Measurements from ENCODE around the gene DNAH2.
"Not testable (repeated sequence)": the region's sequence is repeated elsewhere in the genome, so short reads cannot be mapped to it uniquely, and the experiment has no call there.

DNAH2 gene

DNA sequence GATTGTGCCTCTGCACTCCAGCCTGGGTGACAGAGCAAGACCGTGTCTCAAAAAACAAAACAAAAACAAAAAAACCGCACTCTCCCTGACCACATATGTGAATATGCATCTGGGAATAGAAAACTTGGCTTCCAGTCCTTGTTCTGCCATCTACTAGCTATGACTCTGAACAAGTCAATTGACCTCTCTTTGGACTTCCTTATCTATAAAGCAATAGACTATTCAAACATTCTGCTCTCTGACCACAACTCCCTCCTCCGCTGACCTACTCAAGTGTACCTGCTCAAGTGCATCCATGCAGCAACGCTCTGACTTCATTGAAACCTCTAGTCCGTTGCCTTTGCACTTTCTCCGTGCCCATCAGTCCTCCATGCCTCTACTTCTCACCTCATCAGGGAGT lies 63.9 kb downstream of the DNAH2 start:
- no peak for DNase-seq

DNA sequence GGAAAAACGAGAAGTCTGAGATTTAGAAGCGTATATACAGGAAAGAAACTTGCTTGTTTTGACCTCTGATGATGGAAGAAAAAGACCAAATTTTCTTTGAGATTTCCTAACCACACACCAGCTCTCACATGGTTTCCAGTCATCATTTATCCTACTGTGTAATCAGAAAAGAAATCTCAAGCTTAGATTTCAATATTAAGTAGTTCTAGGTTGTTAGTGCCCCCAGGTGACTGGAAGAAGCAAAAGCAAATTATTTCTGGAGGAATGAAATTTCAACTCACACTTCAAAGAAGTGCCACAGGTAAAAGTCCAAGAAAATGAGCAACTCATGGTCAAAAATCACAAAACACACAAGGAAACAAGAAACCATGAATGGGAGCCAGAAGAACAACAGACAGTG lies 64.7 kb downstream of the DNAH2 start:
- no peak for DNase-seq

DNA sequence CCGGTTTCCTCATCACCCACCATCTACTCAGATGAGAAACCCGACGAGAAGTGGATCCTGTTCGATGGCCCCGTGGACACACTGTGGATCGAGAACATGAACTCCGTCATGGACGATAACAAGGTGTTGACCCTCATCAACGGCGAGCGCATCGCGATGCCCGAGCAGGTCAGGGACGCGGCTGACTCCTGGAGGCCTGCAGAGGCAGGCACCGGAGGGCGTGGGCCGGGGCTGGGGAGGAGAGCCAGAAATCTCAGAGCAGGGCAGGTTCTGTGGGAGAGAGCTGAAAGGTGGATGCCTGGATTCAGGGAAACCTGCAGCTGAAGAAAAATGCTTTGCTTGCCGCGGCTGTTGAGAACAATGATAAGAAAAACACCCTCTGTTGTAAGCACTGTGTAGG lies 69.3 kb downstream of the DNAH2 start:
- no peak for DNase-seq

DNA sequence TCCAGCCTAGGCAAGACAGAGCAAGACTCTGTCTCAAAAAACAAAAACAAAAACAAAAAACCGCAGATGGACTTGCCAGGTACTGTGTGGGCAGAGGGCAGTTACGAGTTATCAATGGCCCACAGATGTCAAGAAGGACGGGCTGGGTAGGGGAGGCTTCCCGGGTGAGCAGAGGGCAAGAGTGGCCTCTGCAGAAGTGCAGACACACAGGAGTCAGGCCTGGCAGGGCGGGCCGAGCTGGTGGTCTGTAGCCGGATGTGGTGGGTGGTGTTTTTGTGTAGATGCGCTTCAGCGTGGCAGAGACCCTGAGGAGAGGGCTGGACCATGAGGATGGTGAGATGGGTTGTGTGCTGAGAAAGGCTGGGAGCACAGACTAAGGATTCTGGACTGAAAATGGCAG lies 71.6 kb downstream of the DNAH2 start:
- no peak for DNase-seq

DNA sequence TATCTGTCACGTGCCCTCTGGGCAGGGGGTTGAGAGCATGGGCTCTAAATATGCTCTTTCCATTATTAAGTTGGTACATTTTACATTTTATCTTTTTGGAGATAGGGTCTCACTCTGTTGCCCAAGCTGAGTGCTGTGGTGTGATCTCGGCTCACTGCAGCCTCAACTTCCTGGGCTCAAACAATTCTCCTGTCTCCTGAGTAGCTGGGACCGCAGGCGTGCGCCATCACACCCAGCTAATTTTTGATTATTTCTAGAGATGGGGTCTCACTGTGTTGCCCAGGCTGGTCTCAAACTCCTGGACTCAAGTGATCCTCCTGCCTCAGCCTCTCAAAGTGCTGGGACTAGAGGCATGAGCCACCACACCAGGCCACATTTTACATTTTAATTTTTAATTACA lies 72.6 kb downstream of the DNAH2 start:
- no peak for DNase-seq

DNA sequence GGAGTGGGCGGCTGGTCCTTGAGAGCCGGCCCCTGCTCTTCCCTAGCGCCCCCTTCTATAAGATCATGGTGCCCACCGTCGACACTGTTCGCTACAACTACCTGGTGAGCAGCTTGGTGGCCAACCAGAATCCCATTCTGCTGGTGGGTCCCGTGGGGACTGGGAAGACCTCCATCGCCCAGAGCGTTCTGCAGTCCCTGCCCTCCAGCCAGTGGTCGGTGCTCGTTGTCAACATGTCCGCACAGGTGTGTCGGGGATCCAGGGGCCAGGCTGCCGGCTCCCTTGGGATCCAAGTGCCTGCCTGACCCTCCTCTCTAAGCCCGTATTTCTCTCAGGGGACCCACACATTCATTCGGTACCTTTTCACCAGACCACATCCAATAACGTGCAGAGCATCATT lies 75.1 kb downstream of the DNAH2 start:
- DNase-seq, result no peak

DNA sequence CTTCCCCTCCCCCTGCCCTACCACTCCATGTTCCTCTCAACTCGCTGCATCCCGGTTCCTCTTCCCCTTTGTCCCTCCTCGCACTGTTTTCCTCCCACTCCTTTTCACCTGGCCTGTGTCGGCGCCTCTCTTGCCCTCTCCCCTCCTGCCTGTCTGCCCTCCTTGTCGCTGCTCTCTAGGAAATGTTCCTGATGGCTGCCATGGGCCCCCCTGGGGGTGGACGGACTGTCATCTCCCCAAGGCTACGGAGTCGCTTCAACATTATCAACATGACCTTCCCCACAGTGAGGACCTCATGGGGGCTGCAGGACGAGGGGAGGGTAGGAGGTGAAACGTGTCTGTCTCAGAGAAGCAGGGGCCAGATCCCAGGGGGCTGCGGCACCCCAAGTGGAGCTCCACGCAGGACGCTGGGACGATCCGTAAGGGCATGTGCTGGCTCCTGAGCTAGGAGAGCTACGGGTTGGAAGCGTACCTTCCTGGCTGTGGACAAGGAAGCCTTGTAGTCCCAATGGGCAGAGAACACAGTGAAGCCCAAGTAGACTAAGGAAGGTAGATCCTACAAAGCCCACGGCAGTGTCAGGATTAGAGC lies 76.6 kb downstream of the DNAH2 start:
- no peak for DNase-seq

DNA sequence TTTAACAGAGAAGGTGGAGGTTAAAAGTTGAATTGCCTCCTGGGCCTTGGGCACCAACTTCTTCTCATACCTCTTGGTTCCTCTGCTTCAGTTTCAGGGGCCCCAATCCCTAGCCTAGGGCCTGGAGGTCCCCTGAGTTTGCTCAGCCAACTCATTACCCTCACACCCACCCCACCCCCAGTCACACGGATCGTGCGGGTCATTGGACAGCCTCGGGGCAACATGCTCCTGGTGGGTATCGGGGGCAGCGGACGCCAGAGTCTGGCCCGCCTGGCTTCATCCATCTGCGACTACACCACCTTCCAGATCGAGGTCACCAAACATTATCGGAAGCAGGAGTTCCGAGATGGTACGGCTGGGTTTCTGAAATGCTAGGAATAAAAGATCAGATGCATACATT lies 80.4 kb downstream of the DNAH2 start:
- DNase-seq, result no peak

DNA sequence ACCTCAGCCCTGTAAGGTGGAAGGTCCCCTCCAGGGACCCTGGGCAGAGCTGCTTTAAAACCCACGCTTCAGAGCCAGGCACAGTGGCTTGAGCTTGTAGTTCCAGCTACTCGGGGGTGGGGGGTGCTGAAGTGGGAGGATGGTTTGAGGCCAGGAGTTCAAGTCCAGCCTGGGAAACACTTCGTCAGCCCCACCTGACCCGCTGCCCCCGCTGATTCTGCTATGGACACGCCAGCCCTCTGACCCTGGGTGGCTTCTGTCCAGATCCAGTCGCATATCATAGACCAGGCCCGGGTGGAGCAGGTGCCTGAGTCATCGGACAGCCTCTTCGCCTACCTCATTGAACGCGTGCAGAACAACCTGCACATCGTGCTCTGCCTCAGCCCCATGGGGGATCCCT lies 81.3 kb downstream of the DNAH2 start:
- no peak for DNase-seq

DNA sequence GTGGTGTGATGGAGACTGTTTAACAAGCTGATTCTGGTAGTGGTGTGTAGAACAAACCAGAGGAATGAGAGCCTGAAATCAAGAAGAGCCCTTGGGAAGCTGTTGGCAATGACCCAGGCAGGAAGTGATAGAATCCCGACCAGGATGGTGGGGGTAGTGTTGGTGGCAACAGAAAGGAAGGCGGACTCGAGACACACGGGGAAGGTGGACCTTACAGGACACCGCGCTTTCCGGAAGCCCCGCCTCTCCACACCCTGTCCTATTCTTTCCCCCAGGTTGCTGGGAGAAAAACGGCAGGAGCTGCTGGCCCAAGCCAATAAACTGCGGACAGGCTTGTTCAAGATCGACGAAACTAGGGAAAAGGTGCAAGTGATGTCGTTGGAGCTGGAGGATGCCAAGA lies 86.4 kb downstream of the DNAH2 start:
- no peak for DNase-seq

DNA sequence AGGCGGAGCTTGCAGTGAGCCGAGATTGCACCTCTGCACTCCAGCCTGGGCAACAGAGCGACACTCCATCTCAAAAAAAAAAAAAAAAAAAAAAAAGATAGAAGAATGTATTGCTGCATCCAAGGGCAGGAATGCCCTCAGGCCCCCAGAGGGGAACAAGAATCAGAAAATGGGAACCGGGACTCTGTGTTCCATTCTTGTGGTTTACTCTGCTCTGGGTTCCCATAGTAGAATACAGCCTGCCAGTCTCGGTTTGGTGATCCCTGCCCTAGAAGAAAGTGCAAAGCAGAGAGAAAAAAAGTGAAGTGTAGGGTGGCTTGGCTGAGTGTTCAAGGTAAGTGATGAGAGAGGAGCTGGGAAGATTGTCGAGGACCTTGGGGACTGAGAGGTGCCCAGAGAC lies 89.0 kb downstream of the DNAH2 start:
- DNase-seq, result no peak

DNA sequence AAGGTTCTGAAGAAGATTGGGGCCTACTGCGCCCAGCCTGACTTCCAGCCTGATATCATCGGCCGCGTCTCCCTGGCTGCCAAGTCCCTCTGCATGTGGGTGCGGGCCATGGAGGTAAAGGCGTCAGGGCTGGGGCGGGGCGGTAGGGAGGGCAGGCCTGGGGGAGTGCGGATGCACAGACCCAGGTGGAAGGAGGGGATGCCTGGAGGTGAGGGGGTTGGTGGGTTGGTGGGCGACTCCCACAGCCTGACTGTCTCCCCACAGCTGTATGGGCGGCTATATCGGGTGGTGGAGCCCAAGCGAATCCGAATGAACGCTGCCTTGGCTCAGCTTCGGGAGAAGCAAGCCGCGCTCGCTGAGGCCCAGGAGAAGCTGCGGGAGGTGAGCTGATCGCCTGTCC lies 89.7 kb downstream of the DNAH2 start:
- DNase-seq, result no peak

DNA sequence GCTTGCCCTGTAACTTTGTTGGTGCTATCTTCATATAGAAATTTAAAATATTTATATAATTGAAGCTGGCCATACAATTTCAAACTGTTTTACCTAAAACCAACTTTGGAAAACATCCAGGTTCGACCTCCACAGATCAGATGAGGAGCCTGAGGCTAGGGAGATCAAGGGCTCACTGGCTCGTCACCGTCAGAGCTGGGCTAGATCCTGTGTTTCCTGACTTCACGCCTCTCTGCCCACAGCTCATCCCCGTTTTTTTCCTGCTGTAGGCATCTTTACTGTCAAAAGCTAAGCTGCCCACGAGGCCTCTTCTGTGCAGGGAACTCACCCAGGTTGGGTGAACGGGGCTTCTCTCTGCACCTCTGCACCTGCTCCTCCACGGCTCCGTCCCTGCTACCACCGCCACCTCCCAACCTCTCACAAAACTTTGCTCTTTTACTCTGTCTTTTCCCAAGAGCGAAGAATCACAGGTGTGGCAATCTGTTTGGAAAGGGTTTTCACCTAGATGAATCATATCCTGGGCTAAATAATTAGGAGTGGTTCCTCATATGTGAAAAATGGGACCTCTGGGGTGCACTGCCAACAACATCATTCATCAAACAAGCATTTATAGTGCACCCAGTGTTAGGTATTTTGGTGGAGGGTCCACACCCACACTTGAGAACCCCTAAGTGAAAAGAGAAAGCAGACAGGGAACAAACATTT lies 91.7 kb downstream of the DNAH2 start:
- DNase-seq, result no peak

DNA sequence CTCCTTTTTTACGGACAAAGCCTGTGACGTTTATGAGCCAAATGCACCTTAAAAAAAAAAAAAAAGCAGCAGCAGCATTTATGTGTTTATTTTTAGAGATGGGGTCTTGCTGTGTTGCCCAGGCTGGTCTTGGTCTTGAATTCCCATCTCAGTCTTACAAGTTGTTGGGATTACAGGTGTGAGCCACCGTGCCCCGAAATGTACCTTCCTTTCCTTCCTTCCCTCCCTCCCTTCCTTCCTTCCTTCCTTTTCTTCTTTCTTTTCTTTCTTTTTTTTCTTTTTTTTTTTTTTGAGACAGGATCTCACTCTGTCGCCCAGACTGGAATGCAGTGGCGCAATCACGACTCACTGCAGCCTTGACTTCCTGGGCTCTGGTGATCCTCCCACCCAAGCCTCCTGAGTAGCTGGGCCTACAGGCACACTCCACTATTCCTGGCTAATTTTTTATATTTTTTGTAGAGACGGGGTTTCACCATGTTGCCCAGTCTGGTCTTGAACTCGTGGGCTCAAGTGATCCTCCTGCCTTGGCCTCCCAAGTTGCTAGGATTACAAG lies 92.3 kb downstream of the DNAH2 start:
- not testable (repeated sequence) for DNase-seq

DNA sequence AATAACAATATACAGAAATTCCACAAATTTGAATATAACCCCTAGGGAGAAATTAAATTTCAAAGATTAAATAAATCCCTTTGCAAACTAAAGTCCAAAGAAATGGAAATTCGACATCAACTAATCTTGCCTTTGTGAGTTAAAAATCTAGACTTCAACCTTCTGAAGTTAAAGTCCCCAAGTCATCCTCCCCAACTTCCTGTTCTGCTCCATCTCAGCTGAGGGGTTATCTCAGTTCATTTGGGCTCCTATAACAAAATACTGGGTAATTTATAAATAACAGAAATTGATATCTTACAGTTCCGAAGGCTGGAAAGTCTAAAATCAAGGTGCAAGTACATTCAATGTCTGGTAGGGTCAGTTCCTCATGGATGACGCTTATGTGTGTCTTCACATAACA lies 93.7 kb downstream of the DNAH2 start:
- no peak for DNase-seq

DNA sequence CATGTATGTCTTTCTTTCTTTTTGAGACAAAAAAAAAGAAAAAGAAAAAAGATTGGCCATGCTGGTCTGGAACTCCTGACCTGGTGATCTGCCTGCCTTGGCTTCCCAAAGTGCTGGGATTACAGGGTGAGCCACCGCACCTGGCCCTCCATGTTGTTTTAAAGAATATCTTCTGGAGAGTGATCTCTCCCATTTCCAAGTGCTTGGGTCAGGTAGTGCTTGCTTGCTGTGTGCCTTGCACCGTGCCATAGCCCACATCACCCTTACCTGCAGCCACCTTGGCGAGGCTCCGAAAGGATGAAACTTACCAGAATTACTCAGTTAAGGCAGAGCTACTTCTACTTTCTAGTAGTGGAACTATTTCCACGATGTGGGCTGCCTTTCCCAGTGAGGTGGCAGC lies 97.4 kb downstream of the DNAH2 start:
- no peak for DNase-seq

DNA sequence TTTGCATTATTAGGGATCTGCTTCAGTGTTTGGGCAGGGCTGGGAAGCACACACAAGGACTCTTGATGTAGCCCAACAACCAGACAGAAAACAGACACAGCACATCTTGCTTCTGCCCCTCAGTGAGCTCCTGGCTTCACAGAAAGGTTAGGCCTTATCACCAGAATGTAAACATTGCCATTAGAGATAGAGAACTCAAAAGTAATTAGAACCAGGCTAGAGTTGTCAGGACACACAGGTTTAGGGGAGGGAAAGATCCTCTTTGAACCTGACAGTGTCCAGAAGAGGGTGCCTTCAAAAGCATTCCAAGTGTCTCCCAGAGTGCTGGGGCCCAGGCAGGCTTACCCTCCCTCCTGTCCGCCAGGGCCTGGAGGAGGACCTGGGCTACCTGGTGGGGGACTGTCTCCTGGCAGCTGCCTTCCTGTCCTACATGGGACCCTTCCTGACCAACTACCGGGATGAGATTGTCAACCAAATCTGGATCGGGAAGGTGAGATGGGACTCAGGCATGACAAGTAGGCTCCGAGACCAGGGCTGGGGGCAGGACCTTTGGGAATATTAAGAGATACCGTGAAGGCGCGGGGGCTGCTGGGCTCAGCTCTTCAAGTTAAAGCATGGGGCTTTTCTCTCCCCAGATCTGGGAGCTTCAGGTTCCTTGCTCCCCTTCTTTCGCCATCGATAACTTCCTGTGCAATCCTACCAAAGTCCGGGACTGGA lies 99.5 kb downstream of the DNAH2 start:
- DNase-seq, result no peak

DNA sequence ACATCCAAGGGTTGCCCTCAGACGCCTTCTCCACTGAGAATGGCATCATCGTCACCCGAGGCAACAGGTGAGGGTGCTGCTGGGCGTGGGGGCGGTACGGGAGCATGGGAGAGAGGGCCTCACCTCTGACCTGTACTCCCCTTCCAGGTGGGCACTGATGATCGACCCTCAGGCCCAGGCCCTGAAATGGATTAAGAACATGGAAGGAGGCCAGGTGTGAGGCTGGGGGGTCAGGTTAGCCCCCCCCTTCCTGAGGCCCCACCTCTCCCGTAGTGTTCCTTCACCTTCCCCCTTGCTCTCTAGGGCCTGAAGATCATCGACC lies 100.1 kb downstream of the DNAH2 start:
- DNase-seq, result no peak

DNA sequence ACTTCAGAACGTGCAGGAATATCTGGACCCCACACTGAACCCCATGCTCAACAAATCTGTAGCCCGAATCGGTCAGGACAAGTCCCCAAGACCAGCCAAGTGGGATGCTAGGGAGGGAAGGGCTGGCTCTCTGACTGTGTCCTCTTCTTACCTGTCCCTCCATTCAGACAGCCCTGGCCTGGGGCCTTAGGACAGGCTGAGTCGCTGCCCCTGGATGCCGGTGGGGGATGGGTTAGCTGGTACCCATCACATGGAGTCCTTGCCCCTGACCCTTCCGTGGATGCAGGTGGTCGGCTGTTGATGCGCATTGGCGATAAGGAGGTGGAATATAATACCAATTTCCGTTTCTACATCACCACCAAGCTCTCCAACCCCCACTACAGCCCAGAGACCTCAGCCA lies 100.5 kb downstream of the DNAH2 start:
- DNase-seq, result no peak

DNA sequence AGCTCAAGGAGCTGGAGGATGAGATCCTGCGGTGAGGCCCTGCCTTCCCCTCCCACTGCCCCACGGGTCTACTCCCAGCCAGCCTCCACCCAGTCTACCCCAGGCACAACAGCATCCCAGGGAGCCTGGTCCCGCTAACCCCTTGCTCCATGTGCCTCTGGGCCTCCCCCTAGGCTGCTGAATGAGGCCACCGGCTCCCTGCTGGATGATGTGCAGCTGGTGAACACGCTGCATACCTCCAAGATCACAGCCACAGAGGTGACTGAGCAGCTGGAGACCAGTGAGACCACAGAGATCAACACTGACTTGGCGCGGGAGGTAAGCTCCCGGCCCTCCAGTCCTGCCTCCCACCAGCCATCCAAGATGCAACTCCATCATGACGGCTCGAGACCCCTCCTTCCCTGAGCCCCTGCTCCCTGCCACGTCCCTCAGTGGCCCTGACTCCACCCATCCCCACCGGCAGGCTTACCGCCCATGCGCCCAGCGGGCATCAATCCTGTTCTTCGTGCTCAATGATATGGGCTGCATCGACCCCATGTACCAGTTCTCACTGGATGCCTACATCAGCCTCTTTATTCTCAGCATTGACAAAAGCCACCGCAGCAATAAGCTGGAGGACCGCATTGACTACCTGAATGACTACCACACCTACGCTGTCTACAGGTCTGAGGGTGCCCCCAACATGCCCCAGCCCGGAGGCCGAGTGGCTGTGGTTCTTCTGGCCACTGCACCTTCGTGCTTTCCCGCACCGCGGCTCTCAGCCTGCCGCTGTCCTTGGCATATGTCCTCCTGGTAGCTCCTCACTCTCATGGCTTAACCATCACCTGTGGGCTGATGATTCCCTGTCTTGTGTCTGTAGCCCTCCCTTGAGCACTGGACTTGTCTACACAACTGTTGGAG lies 101.5 kb downstream of the DNAH2 start:
- DNase-seq, result no peak

DNA sequence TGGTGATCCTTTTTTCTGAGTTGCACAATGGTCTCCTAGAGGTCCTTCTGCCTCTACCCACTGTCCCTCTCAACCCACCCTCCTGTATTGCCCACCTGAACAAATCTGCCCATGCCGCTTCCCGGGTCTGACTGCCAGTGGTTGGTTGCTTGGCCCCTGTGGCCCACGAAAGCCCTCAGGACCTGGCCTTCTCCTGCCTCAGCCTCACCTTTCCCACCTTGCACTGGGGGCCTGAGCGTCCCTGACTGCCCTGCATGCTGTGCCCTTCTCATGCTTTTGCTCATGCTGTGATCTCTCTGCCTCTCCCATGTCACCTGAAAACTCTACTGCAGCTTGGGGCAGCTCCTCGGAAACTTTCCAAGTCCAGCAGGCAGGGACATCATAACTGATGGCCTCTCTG lies 102.7 kb downstream of the DNAH2 start:
- no peak for DNase-seq

DNA sequence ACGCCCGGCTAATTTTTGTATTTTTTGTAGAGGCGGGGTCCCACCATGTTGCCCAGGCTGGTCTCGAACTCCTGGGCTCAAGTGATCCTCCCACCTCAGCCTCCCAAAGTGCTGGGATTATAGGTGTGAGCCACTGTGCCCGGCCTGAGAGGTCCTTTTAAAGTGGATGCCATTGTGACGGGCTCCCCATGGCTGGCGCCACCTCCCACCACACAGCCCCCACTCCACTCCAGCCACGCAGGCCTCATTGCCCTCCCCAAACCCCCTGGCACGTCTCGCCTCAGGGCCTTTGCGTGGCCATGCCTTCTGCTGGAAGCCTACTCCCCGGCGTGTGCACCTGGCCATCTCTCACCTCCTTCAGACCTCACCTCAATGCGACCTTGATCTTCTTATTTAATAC lies 104.6 kb downstream of the DNAH2 start:
- DNase-seq, result no peak

DNA sequence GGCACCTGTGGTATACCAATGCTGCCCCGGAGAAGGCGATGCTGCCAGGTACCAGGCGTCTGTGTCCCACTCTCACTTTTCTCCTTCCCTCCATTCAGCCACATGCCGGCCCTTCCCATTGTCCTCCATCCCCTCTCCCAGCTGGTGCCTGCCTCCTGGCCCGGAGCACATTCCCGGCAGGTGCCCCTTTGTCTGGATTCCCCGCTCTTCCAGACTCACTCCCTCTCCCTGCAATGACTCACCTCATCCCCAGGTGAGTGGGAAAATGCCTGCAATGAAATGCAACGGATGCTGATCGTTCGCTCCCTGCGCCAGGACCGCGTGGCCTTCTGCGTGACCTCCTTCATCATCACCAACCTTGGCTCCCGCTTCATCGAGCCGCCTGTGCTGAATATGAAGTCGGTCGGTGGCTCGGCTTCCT lies 106.0 kb downstream of the DNAH2 start:
- no peak for DNase-seq

Measured in NCI-H1930 (cell line).